ENCODE results near the gene PLEKHG2.

Gene PLEKHG2

GRCh38 chr19:39406656-39407409, 5.6 kb upstream of the PLEKHG2 start, which contains the start of gene ZFP36:
ZFP36 (plus strand) TSS chr19:39406847; CDS start chr19:39406905, 58 bp downstream.
- peak; percentile 79 for DNase-seq (ENCODE audit: low read depth)

- DNase-seq (ENCODE audit: low read depth), result no peak
These were observed 5.1 kb upstream of the PLEKHG2 start for GRCh38 chr19:39407410-39407659.

- peak; percentile 44 for DNase-seq (ENCODE audit: low read depth)
These were observed 4.6 kb upstream of the PLEKHG2 start for GRCh38 chr19:39407660-39408391.

- DNase-seq (ENCODE audit: low read depth), result no peak
These were observed 3.9 kb upstream of the PLEKHG2 start for GRCh38 chr19:39408392-39409207.

GRCh38 chr19:39409208-39410016, 3.1 kb upstream of the PLEKHG2 start:
- DNase-seq (ENCODE audit: low read depth), result peak; percentile 66

- DNase-seq (ENCODE audit: low read depth), result peak; percentile 48
These were observed 2.2 kb upstream of the PLEKHG2 start for GRCh38 chr19:39410017-39410830.

- DNase-seq (ENCODE audit: low read depth), result no peak
These were observed 1.7 kb upstream of the PLEKHG2 start for GRCh38 chr19:39410831-39411080.

- no peak for DNase-seq (ENCODE audit: low read depth)
These were observed 1.2 kb upstream of the PLEKHG2 start for GRCh38 chr19:39411081-39411831.

GRCh38 chr19:39411832-39412099, 703 bp upstream of the PLEKHG2 start:
- DNase-seq (ENCODE audit: low read depth), result peak; percentile 80

GRCh38 chr19:39412867-39413271, 400 bp downstream of the PLEKHG2 start:
- DNase-seq (ENCODE audit: low read depth), result no peak

GRCh38 chr19:39413272-39413910, 922 bp downstream of the PLEKHG2 start:
- no peak for DNase-seq (ENCODE audit: low read depth)

GRCh38 chr19:39413911-39414608, 1.6 kb downstream of the PLEKHG2 start:
- DNase-seq (ENCODE audit: low read depth), result no peak

GRCh38 chr19:39415111-39416046, 2.9 kb downstream of the PLEKHG2 start:
- no peak for DNase-seq (ENCODE audit: low read depth)

- DNase-seq (ENCODE audit: low read depth), result no peak
These were observed 4.0 kb downstream of the PLEKHG2 start for GRCh38 chr19:39416152-39417120.

- DNase-seq (ENCODE audit: low read depth), result no peak
These were observed 5.2 kb downstream of the PLEKHG2 start for GRCh38 chr19:39417463-39418181.

- DNase-seq (ENCODE audit: low read depth), result no peak
These were observed 6.5 kb downstream of the PLEKHG2 start for GRCh38 chr19:39419003-39419402.

GRCh38 chr19:39420769-39421168, 8.3 kb downstream of the PLEKHG2 start:
- DNase-seq (ENCODE audit: low read depth), result no peak
